22Rv1 (cell line): ENCODE measurements around the gene S100A3.
"Not testable (repeated sequence)": the region's sequence is repeated elsewhere in the genome, so short reads cannot be mapped to it uniquely, and the experiment has no call there.

Experiments
- H3K27ac ChIP-seq: fragments of 450-650 bp; 2 replicates; pipeline ENCODE4 v1.5.1; 2017
- CTCF ChIP-seq: fragments of 450-650 bp; IDR thresholded peaks from 2 replicates; pipeline ENCODE4 v1.5.1; 2017; ENCODE audit warnings: mild to moderate bottlenecking
- ZFX ChIP-seq: fragments of 450-650 bp; IDR thresholded peaks from 2 replicates; pipeline ENCODE4 v1.6.1; 2017; ENCODE audit warnings: antibody characterized with exemption, borderline replicate concordance

S100A3 gene

GRCh38 chr1:153566414-153567371 is 17.6 kb upstream of the S100A3 start:
- peak overlapping the region; percentile 55 for H3K27ac ChIP-seq
- TF ChIP-seq ZFX (no peak), CTCF (no peak)

GRCh38 chr1:153565529-153566374 is 16.7 kb upstream of the S100A3 start, which contains the start of gene S100A2:
Gene S100A2, minus strand, starts transcription at chr1:153565844. Its CDS starts 1,967 bp downstream, at chr1:153563877.
- H3K27ac ChIP-seq: peak within 1 kb of the TSS; percentile 55
- TF ChIP-seq ZFX (no peak), CTCF (no peak)

- no peak overlapping the region for H3K27ac ChIP-seq
- no peak for TF ChIP-seq CTCF
- no peak for TF ChIP-seq ZFX
Measured at GRCh38 chr1:153563991-153564390, 14.9 kb upstream of the S100A3 start.

DNA sequence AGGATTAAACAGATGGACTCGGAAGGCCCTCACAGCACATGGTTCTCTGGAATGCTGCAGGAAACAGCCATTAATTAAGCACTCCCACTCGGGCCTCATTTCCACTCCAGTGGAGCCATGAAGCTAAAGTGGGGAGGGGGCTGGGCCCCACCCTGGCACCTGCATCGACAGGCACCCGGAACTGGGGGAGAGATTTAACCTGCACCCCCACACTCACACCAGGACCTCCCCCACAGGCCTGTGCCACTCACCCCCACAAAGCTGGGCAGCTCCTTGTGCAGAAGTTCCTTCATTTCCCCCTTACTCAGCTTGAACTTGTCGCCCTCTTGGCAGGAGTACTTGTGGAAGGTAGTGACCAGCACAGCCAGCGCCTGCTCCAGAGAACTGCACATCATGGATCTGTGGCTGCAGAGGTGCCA is 14.4 kb upstream of the S100A3 start:
- TF ChIP-seq CTCF: no peak
- no peak for TF ChIP-seq ZFX
- no peak overlapping the region for H3K27ac ChIP-seq

DNA sequence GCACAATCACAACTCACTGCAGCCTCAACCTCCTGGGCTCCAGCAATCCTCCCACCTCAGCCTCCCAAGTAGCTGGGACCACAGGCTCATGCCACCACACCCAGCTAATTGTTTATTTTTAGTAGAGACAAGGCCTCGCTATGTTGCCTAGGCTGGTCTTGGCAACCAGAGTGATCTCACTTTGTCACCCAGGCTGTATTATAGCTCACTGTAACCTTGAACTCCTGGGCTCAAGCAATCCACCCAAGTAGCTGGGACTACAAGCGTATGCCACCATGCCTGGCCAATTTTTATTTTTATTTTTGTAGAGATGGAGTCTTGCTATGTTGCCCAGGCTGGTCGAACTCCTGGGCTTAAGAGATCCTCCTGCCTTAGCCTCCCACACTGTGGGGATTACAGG is 13.0 kb upstream of the S100A3 start:
- not testable (repeated sequence) for H3K27ac ChIP-seq

- no peak overlapping the region for H3K27ac ChIP-seq
- TF ChIP-seq CTCF: no peak
- TF ChIP-seq ZFX: no peak
Measured at GRCh38 chr1:153561466-153561985, 12.5 kb upstream of the S100A3 start.

- H3K27ac ChIP-seq: no peak overlapping the region
- TF ChIP-seq CTCF (no peak), ZFX (no peak)
Measured at GRCh38 chr1:153560771-153561465, 11.9 kb upstream of the S100A3 start.
